Fibroblast of lung (primary cell): Measurements from ENCODE around the gene AP2A2.

Source experiments
- EZH2 ChIP-seq: IDR thresholded peaks from 2 replicates; pipeline ENCODE4 v1.5.1; 2012; ENCODE audit warnings: low read length, control low read depth, mild to moderate bottlenecking; ENCODE audit errors: missing control alignments
- TF ChIP-seq, protein P1 (sequence below), 2 donors: IDR thresholded peaks in 1 of 2; conservative IDR thresholded peaks in 1 of 2; 1 replicate in 1 of 2; 2 replicates in 1 of 2; pipeline ENCODE4 v1.5.1; 2011 to 2012; ENCODE audit warnings: low read length in 2 of 2, control low read depth in 1 of 2, inconsistent platforms in 1 of 2, low read depth in 1 of 2, mild to moderate bottlenecking in 1 of 2

DNA sequence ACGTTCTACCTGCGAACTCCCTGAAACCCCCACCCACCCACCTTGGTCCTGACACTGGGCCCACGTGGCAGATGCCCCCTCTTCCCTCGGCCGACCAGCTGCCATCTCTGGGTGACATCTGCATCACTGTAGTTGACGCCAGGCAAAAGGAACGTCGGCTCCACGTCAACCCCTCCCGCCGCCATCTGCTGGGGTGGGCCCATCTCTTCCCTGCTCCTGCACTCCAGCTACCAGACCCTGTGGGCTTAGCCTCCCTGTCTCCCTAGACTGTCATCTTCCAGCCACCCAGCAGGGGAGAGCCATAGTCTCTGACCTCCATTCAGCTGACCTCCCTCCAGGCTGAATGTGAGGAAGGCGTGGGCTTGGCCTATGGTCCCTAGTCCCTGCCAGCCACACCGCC is 36.4 kb upstream of the AP2A2 start:
- TF ChIP-seq, protein P1, sequence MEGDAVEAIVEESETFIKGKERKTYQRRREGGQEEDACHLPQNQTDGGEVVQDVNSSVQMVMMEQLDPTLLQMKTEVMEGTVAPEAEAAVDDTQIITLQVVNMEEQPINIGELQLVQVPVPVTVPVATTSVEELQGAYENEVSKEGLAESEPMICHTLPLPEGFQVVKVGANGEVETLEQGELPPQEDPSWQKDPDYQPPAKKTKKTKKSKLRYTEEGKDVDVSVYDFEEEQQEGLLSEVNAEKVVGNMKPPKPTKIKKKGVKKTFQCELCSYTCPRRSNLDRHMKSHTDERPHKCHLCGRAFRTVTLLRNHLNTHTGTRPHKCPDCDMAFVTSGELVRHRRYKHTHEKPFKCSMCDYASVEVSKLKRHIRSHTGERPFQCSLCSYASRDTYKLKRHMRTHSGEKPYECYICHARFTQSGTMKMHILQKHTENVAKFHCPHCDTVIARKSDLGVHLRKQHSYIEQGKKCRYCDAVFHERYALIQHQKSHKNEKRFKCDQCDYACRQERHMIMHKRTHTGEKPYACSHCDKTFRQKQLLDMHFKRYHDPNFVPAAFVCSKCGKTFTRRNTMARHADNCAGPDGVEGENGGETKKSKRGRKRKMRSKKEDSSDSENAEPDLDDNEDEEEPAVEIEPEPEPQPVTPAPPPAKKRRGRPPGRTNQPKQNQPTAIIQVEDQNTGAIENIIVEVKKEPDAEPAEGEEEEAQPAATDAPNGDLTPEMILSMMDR (conservative IDR thresholded peaks at IDR 0.05 in 1 of 2, IDR thresholded peaks at IDR 0.05 in 1 of 2; ENCODE audit: low read depth in 1 of 2, low read length in 2 of 2) = no peak
- no peak for TF ChIP-seq EZH2
